HG03159 (cell line): ENCODE measurements around the gene PLCL2.
"Not testable (repeated sequence)": the region's sequence is repeated elsewhere in the genome, so short reads cannot be mapped to it uniquely, and the experiment has no call there.

ENCODE experiments used
- ATAC-seq: cut with Tn5 transposase; IDR thresholded peaks from one replicate; pipeline ENCODE4 v1.9.1; 2021; ENCODE audit warnings: mild to moderate bottlenecking, moderate library complexity; ENCODE audit not compliant: unreplicated experiment

PLCL2 gene

GRCh38 chr3:16950282-16950681 is 65.5 kb downstream of the PLCL2 start:
- no peak for ATAC-seq

GRCh38 chr3:16950845-16951244 is 66.1 kb downstream of the PLCL2 start:
- no peak for ATAC-seq

- ATAC-seq = not testable (repeated sequence)
Observed at GRCh38 chr3:16957852-16958251, 73.1 kb downstream of the PLCL2 start.

- no peak for ATAC-seq
Observed at GRCh38 chr3:16960125-16960524, 75.4 kb downstream of the PLCL2 start.

GRCh38 chr3:16961621-16962205 is 77.0 kb downstream of the PLCL2 start:
- ATAC-seq = no peak

GRCh38 chr3:16975083-16975482 is 90.3 kb downstream of the PLCL2 start:
- no peak for ATAC-seq

GRCh38 chr3:16978234-16978920 is 93.6 kb downstream of the PLCL2 start:
- no peak for ATAC-seq

GRCh38 chr3:16978921-16979271 is 94.1 kb downstream of the PLCL2 start:
- ATAC-seq = no peak

- ATAC-seq = not testable (repeated sequence)
Observed at GRCh38 chr3:16979769-16980515, 95.2 kb downstream of the PLCL2 start.

GRCh38 chr3:16980526-16980925 is 95.8 kb downstream of the PLCL2 start:
- not testable (repeated sequence) for ATAC-seq

- no peak for ATAC-seq
Observed at GRCh38 chr3:16982460-16982859, 97.7 kb downstream of the PLCL2 start.

GRCh38 chr3:16985608-16986007 is 100.9 kb downstream of the PLCL2 start:
- ATAC-seq = no peak

- no peak for ATAC-seq
Observed at GRCh38 chr3:16987141-16987540, 102.4 kb downstream of the PLCL2 start.

GRCh38 chr3:16990163-16990562 is 105.4 kb downstream of the PLCL2 start:
- ATAC-seq = no peak

GRCh38 chr3:16992198-16992597 is 107.4 kb downstream of the PLCL2 start:
- ATAC-seq = no peak

GRCh38 chr3:16993227-16993626 is 108.5 kb downstream of the PLCL2 start:
- ATAC-seq = no peak

- ATAC-seq = no peak
Observed at GRCh38 chr3:16994854-16995525, 110.2 kb downstream of the PLCL2 start.

- no peak for ATAC-seq
Observed at GRCh38 chr3:16995601-16996000, 110.8 kb downstream of the PLCL2 start.

GRCh38 chr3:16998236-16998923 is 113.6 kb downstream of the PLCL2 start:
- ATAC-seq = no peak

- no peak for ATAC-seq
Observed at GRCh38 chr3:16999161-16999560, 114.4 kb downstream of the PLCL2 start.

GRCh38 chr3:16999871-17000270 is 115.1 kb downstream of the PLCL2 start:
- ATAC-seq = no peak
